DOHH2 (cell line): ENCODE results near the gene GLDN.

Source experiments
- CTCF ChIP-seq: fragments of 200-600 bp; sonication (generic); IDR thresholded peaks from one replicate; pipeline ENCODE4 v1.5.1; 2014; ENCODE audit warnings: antibody characterized with exemption, mild to moderate bottlenecking, low read depth, low read length; ENCODE audit not compliant: poor library complexity, severe bottlenecking
- EZH2phosphoT487 ChIP-seq: fragments of 200-600 bp; sonication (generic); IDR thresholded peaks from 2 replicates; pipeline ENCODE4 v1.6.1; 2017; ENCODE audit warnings: borderline replicate concordance, mild to moderate bottlenecking, antibody characterized with exemption, low read length, moderate library complexity, mixed read lengths

GRCh38 chr15:51401872-51402517 is 60.5 kb downstream of the GLDN start:
- peak; percentile 73 for TF ChIP-seq CTCF
- no peak for TF ChIP-seq EZH2phosphoT487
